K562 (cell line): ENCODE results near the gene GYPA. TPM values are rescaled to one million over a fixed set of nuclear protein-coding genes. Genes with fewer than 3 reads are reported as not detected.

Source experiments
- ATAC-seq: fragments of 200-7000 bp; cut with Tn5 transposase; 3 replicates; pipeline ENCODE4 v1.9.1; 2020; ENCODE audit warnings: moderate library complexity
- BruUV-seq: library from RNA; stranded (reverse); fragments of 400-500 nt; replicated peaks from 2 replicates; lab custom pipeline; 2021; lab: Mats Ljungman, UMichigan
- CTCF ChIA-PET: fragments of 300-600 bp; formaldehyde crosslinking; extraction: SDS; loops from one replicate; lab custom pipeline; 2021; ENCODE audit warnings: low intra/inter-chr PET ratio; lab: Yijun Ruan, JAX
- POLR2A ChIA-PET: fragments of 300-600, 350-650 bp; sonication (Branson Sonifier 250); formaldehyde crosslinking; extraction: SDS; loops from one replicate; lab custom pipeline; 2021; ENCODE audit warnings: antibody characterized with exemption, inconsistent platforms; lab: Yijun Ruan, JAX
- DNase-seq, 4 experiments: peaks; one replicate each; pipeline versions ENCODE4 v3.0.0 to v3.0.0-alpha.2; 2011 to 2018; ENCODE audit warnings: low spot score in 3 of 4, mixed read lengths in 3 of 4; ENCODE audit errors: extremely low read depth in 1 of 4
- FAIRE-seq: peaks from 2 replicates; lab custom pipeline; 2011; peaks lifted over from hg19 to GRCh38; lab: Jason Lieb, UNC
- H2AFZ ChIP-seq: 2 replicates; pipeline ENCODE4 v1.6.0; 2011; ENCODE audit warnings: low read depth, low read length, control low read depth, inconsistent platforms
- H3K27ac ChIP-seq: fragments of 200-600 bp; 3 replicates; pipeline ENCODE4 v1.8.0; 2011; ENCODE audit warnings: low read depth, mild to moderate bottlenecking, control low read depth, inconsistent platforms, low read length, moderate library complexity, mixed read lengths; ENCODE audit errors: extremely low read depth
- H3K27me3 ChIP-seq, 2 experiments: fragments of 300-600 bp in 1 of 2; 2 replicates in 1 of 2; 3 replicates in 1 of 2; pipeline versions ENCODE4 v1.6.0 to v1.8.0; 2011; ENCODE audit warnings: inconsistent platforms in 2 of 2, low read length in 2 of 2, mild to moderate bottlenecking in 1 of 2, mixed read lengths in 1 of 2, moderate library complexity in 1 of 2; ENCODE audit not compliant: control insufficient read depth in 2 of 2, insufficient read depth in 2 of 2
- H3K36me3 ChIP-seq: fragments of 300-600 bp; 3 replicates; pipeline ENCODE4 v1.8.0; 2011; ENCODE audit warnings: mild to moderate bottlenecking, low read length, inconsistent platforms; ENCODE audit not compliant: control insufficient read depth, insufficient read depth
- H3K4me1 ChIP-seq, 2 experiments: fragments of 200-600 bp in 1 of 2; replicated peaks in 1 of 2; 2 replicates in 1 of 2; 3 replicates in 1 of 2; pipeline versions ENCODE4 v1.5.1 to v1.8.0; 2011; ENCODE audit warnings: inconsistent platforms in 2 of 2, low read length in 2 of 2, mild to moderate bottlenecking in 1 of 2, mixed read lengths in 1 of 2, moderate library complexity in 1 of 2; ENCODE audit not compliant: control insufficient read depth in 2 of 2, insufficient read depth in 2 of 2
- H3K4me2 ChIP-seq: 2 replicates; pipeline ENCODE4 v1.6.1; 2011; ENCODE audit warnings: low read length, control low read depth, inconsistent platforms, mixed read lengths; ENCODE audit not compliant: insufficient read depth
- H3K4me3 ChIP-seq: fragments of 200-600 bp; sonication (generic), shearing (Covaris generic); 2 replicates; pipeline ENCODE4 v1.5.1; 2016; ENCODE audit warnings: control low read depth, inconsistent platforms
- H3K79me2 ChIP-seq: fragments of 200-600 bp; 3 replicates; pipeline ENCODE4 v1.8.0; 2011; ENCODE audit warnings: low read length, inconsistent platforms; ENCODE audit not compliant: control insufficient read depth, insufficient read depth
- H3K9ac ChIP-seq, 2 experiments: 2 replicates each; pipeline versions ENCODE4 v1.6.0 to v1.6.1; 2011; ENCODE audit warnings: low read depth in 2 of 2, low read length in 2 of 2, control low read depth in 1 of 2, inconsistent platforms in 1 of 2, mild to moderate bottlenecking in 1 of 2, mixed read lengths in 1 of 2; ENCODE audit not compliant: insufficient read depth in 1 of 2
- H3K9me1 ChIP-seq: one replicate; pipeline ENCODE4 v1.6.0; 2011; ENCODE audit warnings: inconsistent platforms, mild to moderate bottlenecking, low read length, moderate library complexity; ENCODE audit not compliant: control insufficient read depth, insufficient read depth
- H3K9me3 ChIP-seq: replicated peaks from 2 replicates; pipeline ENCODE4 v1.5.1; 2011; ENCODE audit warnings: low read depth, low read length, inconsistent platforms; ENCODE audit not compliant: control insufficient read depth, insufficient read depth
- H4K20me1 ChIP-seq: replicated peaks from 2 replicates; pipeline ENCODE4 v1.6.1; 2011; ENCODE audit warnings: low read length, inconsistent platforms, mixed read lengths; ENCODE audit not compliant: control insufficient read depth, insufficient read depth
- ARID2 ChIP-seq: fragments of 450-650 bp; IDR thresholded peaks from 2 replicates; pipeline ENCODE4 v1.6.1; 2017; ENCODE audit warnings: antibody characterized with exemption, mild to moderate bottlenecking
- CEBPG ChIP-seq, 3 experiments: fragments of 200-800 bp in 1 of 3; sonication (Bioruptor generic) in 1 of 3; sonication (generic) in 1 of 3; formaldehyde crosslinking in 1 of 3; IDR thresholded peaks in 2 of 3; conservative IDR thresholded peaks in 1 of 3; 2 replicates each; pipeline versions ENCODE4 v1.6.1 to v1.8.0; 2016 to 2022; ENCODE audit warnings: missing compliant biosample characterization in 2 of 3, missing genetic modification characterization in 2 of 3, mild to moderate bottlenecking in 1 of 3, missing genetic modification reagents in 1 of 3
- CTBP1 ChIP-seq: fragments of 450-650 bp; IDR thresholded peaks from 2 replicates; pipeline ENCODE4 v1.6.1; 2016; ENCODE audit warnings: borderline replicate concordance
- HMG20B ChIP-seq: fragments of 250-450 bp; sonication (Bioruptor Pico); IDR thresholded peaks from 2 replicates; pipeline ENCODE4 v1.5.0; 2021; ENCODE audit warnings: mild to moderate bottlenecking
- HNRNPH1 ChIP-seq: fragments of 200-400 bp; formaldehyde crosslinking; optimal IDR thresholded peaks from 2 replicates; pipeline ENCODE3; 2017; ENCODE audit warnings: low read depth, mild to moderate bottlenecking, low read length, moderate library complexity
- KDM1A ChIP-seq, 2 experiments: fragments of 450-650 bp; IDR thresholded peaks; 2 replicates each; pipeline ENCODE4 v1.6.1; 2016; ENCODE audit warnings: mild to moderate bottlenecking in 2 of 2
- MIER1 ChIP-seq: fragments of 450-650 bp; IDR thresholded peaks from 2 replicates; pipeline ENCODE4 v1.6.1; 2016; ENCODE audit warnings: antibody characterized with exemption, mild to moderate bottlenecking, low read depth
- NCOA2 ChIP-seq, 2 experiments: fragments of 450-650 bp; IDR thresholded peaks; 2 replicates each; pipeline ENCODE4 v1.6.1; 2018; ENCODE audit warnings: mild to moderate bottlenecking in 2 of 2, moderate library complexity in 1 of 2; ENCODE audit not compliant: partially characterized antibody in 2 of 2
- PTRF ChIP-seq: fragments of 450-650 bp; IDR thresholded peaks from 2 replicates; pipeline ENCODE4 v1.6.1; 2016; ENCODE audit warnings: mild to moderate bottlenecking, missing genetic modification characterization, missing compliant biosample characterization
- SMAD1 ChIP-seq: fragments of 150-350 bp; IDR thresholded peaks from 2 replicates; pipeline ENCODE4 v1.6.1; 2014; ENCODE audit warnings: low read length, low read depth; ENCODE audit not compliant: partially characterized antibody
- TBL1XR1 ChIP-seq, 2 experiments: IDR thresholded peaks; 2 replicates each; pipeline ENCODE4 v1.6.1; 2012; ENCODE audit warnings: improper control_type of control experiment in 2 of 2, low read length in 2 of 2, mild to moderate bottlenecking in 1 of 2
- WHSC1 ChIP-seq: IDR thresholded peaks from one replicate; pipeline ENCODE4 v1.6.1; 2012; ENCODE audit warnings: low read length, control low read depth, inconsistent platforms
- ZBTB17 ChIP-seq: fragments of 450-650 bp; formaldehyde crosslinking; IDR thresholded peaks from 2 replicates; pipeline ENCODE4 v1.4.0; 2020; ENCODE audit warnings: mild to moderate bottlenecking
- ZNF217 ChIP-seq: sonication (generic); formaldehyde crosslinking; IDR thresholded peaks from 2 replicates; pipeline ENCODE4 v1.8.0; 2022; ENCODE audit warnings: mild to moderate bottlenecking, missing genetic modification reagents
- ZNF717 ChIP-seq: fragments of 250-450 bp; sonication (Bioruptor Pico); IDR thresholded peaks from 2 replicates; pipeline ENCODE4 v1.5.0; 2021
- ZNF778 ChIP-seq: fragments of 450-650 bp; formaldehyde crosslinking; IDR thresholded peaks from 2 replicates; pipeline ENCODE4 v1.4.0; 2020; ENCODE audit warnings: mild to moderate bottlenecking, moderate library complexity
- WGBS: fragments of 100-300 bp; shearing (Covaris generic); methylation state at CpG from one replicate; pipeline ENCODE4 v1.1.6; 2016; ENCODE audit warnings: low coverage, mixed read lengths; ENCODE audit not compliant: insufficient coverage; ENCODE audit errors: missing lambda C conversion rate; 5-methylcytosine and 5-hydroxymethylcytosine counted together
- in situ Hi-C: fragments of 300-500 bp; cut with MboI; formaldehyde crosslinking; loops from 4 replicates; pipeline ENCODE4 v1.15.0; 2018; ENCODE audit warnings: inconsistent platforms, mixed read lengths
- intact Hi-C: fragments of 100-400 bp; cut with micrococcal nuclease; formaldehyde crosslinking; loops from 2 replicates; pipeline ENCODE4 v1.14.2; 2022
- polyA plus RNA-seq, 8 experiments: library from polyadenylated mRNA; depleted of rRNA in 4 of 8; stranded (reverse) in 5 of 8; unstranded in 3 of 8; fragments of >200 nt; fragmentation: Nextera tagmentation in 2 of 8; fragmentation: Illumina TruSeq in 1 of 8; extraction: Ambion mirVana in 2 of 8; extraction: Trizol in 1 of 8; gene quantifications; 2 replicates each; pipeline versions ENCODE4 v1.2.1 to v1.2.3, GENCODE V29; 2011 to 2014; ENCODE audit warnings: inconsistent platforms in 1 of 8, missing spikeins in 1 of 8
- total RNA-seq, 7 experiments: library from RNA; depleted of rRNA in 6 of 7; stranded (reverse); fragments of >200 nt in 6 of 7; fragmentation: Illumina TruSeq in 2 of 7; extraction: Trizol in 2 of 7; gene quantifications; 2 replicates each; pipeline versions ENCODE4 v1.2.1 to v1.2.3, GENCODE V29; 2011 to 2021; ENCODE audit warnings: low replicate concordance in 1 of 7
- TF ChIP-seq, protein P1 (sequence below), 2 experiments: fragments of 200-800 bp in 1 of 2; sonication (Bioruptor generic) in 1 of 2; sonication (generic) in 1 of 2; formaldehyde crosslinking in 1 of 2; IDR thresholded peaks in 1 of 2; conservative IDR thresholded peaks in 1 of 2; 2 replicates each; pipeline versions ENCODE4 v1.5.0 to v1.6.1; 2016 to 2020; ENCODE audit warnings: missing compliant biosample characterization in 1 of 2, missing genetic modification characterization in 1 of 2, missing genetic modification reagents in 1 of 2
- TF ChIP-seq, protein P2 (sequence below): fragments of 250-450 bp; sonication (Bioruptor Pico); IDR thresholded peaks from 2 replicates; pipeline ENCODE4 v1.9.0; 2021; ENCODE audit warnings: mild to moderate bottlenecking

GYPA gene
- total and polyA plus RNA-seq, 9 of the 15 experiments (the other 6 are each of a cell fraction or from before 2014, with no cell fraction given): 35.3 to 278 (median 122) TPM

DNA sequence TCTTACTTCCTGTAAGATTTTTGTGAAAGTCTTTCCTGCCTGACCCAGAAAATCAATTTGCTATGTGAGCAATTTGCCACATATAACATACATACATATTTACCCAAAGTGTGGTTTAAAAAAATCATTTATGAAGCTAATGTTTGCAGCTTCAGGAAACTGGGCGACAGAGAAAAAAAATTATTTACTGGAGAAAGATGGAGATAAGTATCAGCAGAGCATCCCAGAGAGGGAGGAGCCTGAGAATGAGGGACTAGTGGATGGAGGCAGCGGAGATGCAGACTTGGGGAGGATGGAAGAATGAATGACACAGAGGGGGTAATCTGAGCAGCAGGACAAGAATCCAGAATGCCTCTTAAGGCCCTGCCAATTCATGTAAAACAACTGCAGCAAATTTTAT, 975 bp upstream of the GYPA start:
- H3K4me3 ChIP-seq: no peak overlapping the region
- no peaks in the 10 kb centered on the region for H3K9me1 ChIP-seq
- H3K36me3 ChIP-seq: no peaks in the 10 kb centered on the region; the same call in 2 of the 3 replicates
- H3K9ac ChIP-seq: no peak overlapping the region
- H3K4me2 ChIP-seq: no peak overlapping the region
- no peak for FAIRE-seq
- POLR2A ChIA-PET: no interaction called here
- peaks cover 0 to 5% of the 10 kb centered on the region in 2 experiments; a peak in 2 of 5 replicates for H3K4me1 ChIP-seq
- peak in 1 of 4 experiments; percentile 15 for DNase-seq
- BruUV-seq: no TSS peak
- no peak for ATAC-seq
- H2AFZ ChIP-seq: no peak overlapping the region
- WGBS: 53% methylated on average over 2 of the region's 2 CpGs
- H3K9me3 ChIP-seq: no peaks in the 10 kb centered on the region
- H4K20me1 ChIP-seq: no peaks in the 10 kb centered on the region
- peaks cover 38% of the 10 kb centered on the region for H3K79me2 ChIP-seq
- H3K27me3 ChIP-seq: no peaks in the 10 kb centered on the region
- intact Hi-C loops: loop anchor here (5.0 kb wide), 1 partner anchor 124 kb away; the partner anchor contains the start of gene GYPB
- no peak overlapping the region for H3K27ac ChIP-seq
- no peak for TF ChIP-seq ZNF717
- no peak for TF ChIP-seq SMAD1
- no peak for TF ChIP-seq CEBPG (CRISPR knock-in tag; IDR thresholded peaks at IDR 0.05)
- no peak for TF ChIP-seq CEBPG (tag; conservative IDR thresholded peaks at IDR 0.05 in 1 of 2, IDR thresholded peaks at IDR 0.05 in 1 of 2)
- TF ChIP-seq ARID2: no peak
- TF ChIP-seq HNRNPH1: no peak
- TF ChIP-seq HMG20B (CRISPR knock-in tag): no peak
- TF ChIP-seq PTRF (tag): no peak
- TF ChIP-seq ZBTB17 (CRISPR knock-in tag): no peak
- no peak for TF ChIP-seq WHSC1
- TF ChIP-seq ZNF217: no peak
- peak; percentile 41; the same call in 1 of the 2 replicates for TF ChIP-seq CTBP1
- peak; percentile 48 to 61; a peak in 3 of 4 replicates for TF ChIP-seq KDM1A (IDR thresholded peaks at IDR 0.05)
- TF ChIP-seq NCOA2 (IDR thresholded peaks at IDR 0.05; ENCODE audit: partially characterized antibody in 2 of 2): no peak
- TF ChIP-seq TBL1XR1 (IDR thresholded peaks at IDR 0.05; ENCODE audit: low read length in 2 of 2): no peak
- TF ChIP-seq, protein P1, sequence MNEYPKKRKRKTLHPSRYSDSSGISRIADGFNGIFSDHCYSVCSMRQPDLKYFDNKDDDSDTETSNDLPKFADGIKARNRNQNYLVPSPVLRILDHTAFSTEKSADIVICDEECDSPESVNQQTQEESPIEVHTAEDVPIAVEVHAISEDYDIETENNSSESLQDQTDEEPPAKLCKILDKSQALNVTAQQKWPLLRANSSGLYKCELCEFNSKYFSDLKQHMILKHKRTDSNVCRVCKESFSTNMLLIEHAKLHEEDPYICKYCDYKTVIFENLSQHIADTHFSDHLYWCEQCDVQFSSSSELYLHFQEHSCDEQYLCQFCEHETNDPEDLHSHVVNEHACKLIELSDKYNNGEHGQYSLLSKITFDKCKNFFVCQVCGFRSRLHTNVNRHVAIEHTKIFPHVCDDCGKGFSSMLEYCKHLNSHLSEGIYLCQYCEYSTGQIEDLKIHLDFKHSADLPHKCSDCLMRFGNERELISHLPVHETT (CRISPR knock-in tag; conservative IDR thresholded peaks at IDR 0.05 in 1 of 2, IDR thresholded peaks at IDR 0.05 in 1 of 2): no peak
- no peak for TF ChIP-seq ZNF778 (CRISPR knock-in tag)
- no peak for TF ChIP-seq MIER1
- TF ChIP-seq, protein P2, sequence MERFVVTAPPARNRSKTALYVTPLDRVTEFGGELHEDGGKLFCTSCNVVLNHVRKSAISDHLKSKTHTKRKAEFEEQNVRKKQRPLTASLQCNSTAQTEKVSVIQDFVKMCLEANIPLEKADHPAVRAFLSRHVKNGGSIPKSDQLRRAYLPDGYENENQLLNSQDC: no peak
- in situ Hi-C loops: loop anchor here (5.0 kb wide), 1 partner anchor 234 kb away; the partner anchor contains the start of gene GYPE
- CTCF ChIA-PET: no interaction called here
